Vagina (tissue), 2 donors: Measurements from ENCODE around the gene GMPPB.

Source experiments
- CTCF ChIP-seq, 3 experiments: fragments of 450-650 bp in 2 of 3; fragments of 200-600 bp in 1 of 3; sonication (generic) in 1 of 3; IDR thresholded peaks; one replicate each; pipeline ENCODE4 v1.5.1; 2017 to 2019; ENCODE audit warnings: antibody characterized with exemption in 3 of 3, mild to moderate bottlenecking in 2 of 3, moderate library complexity in 2 of 3
- POLR2AphosphoS5 ChIP-seq, 2 donors: sonication (generic); formaldehyde crosslinking; IDR thresholded peaks; one replicate each; pipeline ENCODE4 v1.9.0; 2017; ENCODE audit warnings: antibody characterized with exemption in 2 of 2, mild to moderate bottlenecking in 2 of 2, low read depth in 1 of 2; ENCODE audit not compliant: insufficient read depth in 1 of 2

- no peak for TF ChIP-seq POLR2AphosphoS5 (IDR thresholded peaks at IDR 0.05; ENCODE audit: insufficient read depth in 1 of 2, low read depth in 1 of 2)
- TF ChIP-seq CTCF (IDR thresholded peaks at IDR 0.05): no peak
Observed at GRCh38 chr3:49732597-49732996, 8.8 kb upstream of the GMPPB start.
